ENCODE results near the gene ALDH16A1. TPM values are rescaled to one million over a fixed set of nuclear protein-coding genes. Genes with fewer than 3 reads are reported as not detected.

The ALDH16A1 gene
- total and polyA plus RNA-seq, 2 of the 4 experiments (the other 2 are of a cell fraction): 10.4 to 12.9 TPM

- no peak overlapping the region for H3K27ac ChIP-seq (ENCODE audit: insufficient read depth, low read length)
- ATAC-seq (ENCODE audit: low read depth): no peak
- in situ Hi-C loops (cut with MboI; ENCODE audit: low sequenced_read_pairs) (no loop called here), dilution Hi-C loops (cut with HindIII; ENCODE audit: low sequenced_read_pairs, unreplicated experiment) (no loop called here), intact Hi-C loops (cut with micrococcal nuclease) (no loop called here)
- no peak overlapping the region for H2AK9ac ChIP-seq (replicated peaks; ENCODE audit: low read depth, low read length, poor library complexity)
- DNase-seq: no peak
- H3K18ac ChIP-seq (ENCODE audit: low read depth, low read length): no peak overlapping the region
- no peak overlapping the region for H2BK5ac ChIP-seq (ENCODE audit: low read depth, low read length, poor library complexity, severe bottlenecking)
- H2AFZ ChIP-seq (replicated peaks; ENCODE audit: low read length, poor library complexity): no peak overlapping the region
- no peaks in the 10 kb centered on the region for H3K27me3 ChIP-seq (ENCODE audit: control insufficient read depth, insufficient read depth, low read length)
- H3K79me1 ChIP-seq (ENCODE audit: low read depth in 1 of 2, low read length in 2 of 2): no peaks in the 10 kb centered on the region
- BruUV-seq (replicated peaks): no TSS peak
- H3K9me3 ChIP-seq (ENCODE audit: control insufficient read depth, insufficient read depth, low read length): no peaks in the 10 kb centered on the region
- TF ChIP-seq BHLHE40 (IDR thresholded peaks at IDR 0.05; ENCODE audit: low read depth, low read length) (no peak), RCOR1 (IDR thresholded peaks at IDR 0.05; ENCODE audit: insufficient replicate concordance, low read length) (no peak), POLR2A (IDR thresholded peaks at IDR 0.05; ENCODE audit: low read depth, low read length) (no peak), RAD21 (IDR thresholded peaks at IDR 0.05; ENCODE audit: low read length) (no peak), RFX5 (IDR thresholded peaks at IDR 0.05; ENCODE audit: low read depth, low read length) (no peak)
- TF ChIP-seq, protein P1, sequence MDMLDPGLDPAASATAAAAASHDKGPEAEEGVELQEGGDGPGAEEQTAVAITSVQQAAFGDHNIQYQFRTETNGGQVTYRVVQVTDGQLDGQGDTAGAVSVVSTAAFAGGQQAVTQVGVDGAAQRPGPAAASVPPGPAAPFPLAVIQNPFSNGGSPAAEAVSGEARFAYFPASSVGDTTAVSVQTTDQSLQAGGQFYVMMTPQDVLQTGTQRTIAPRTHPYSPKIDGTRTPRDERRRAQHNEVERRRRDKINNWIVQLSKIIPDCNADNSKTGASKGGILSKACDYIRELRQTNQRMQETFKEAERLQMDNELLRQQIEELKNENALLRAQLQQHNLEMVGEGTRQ (IDR thresholded peaks at IDR 0.05; ENCODE audit: low read depth, low read length): no peak
- no peak overlapping the region for H3K14ac ChIP-seq (replicated peaks; ENCODE audit: low read depth, low read length)
- CTCF ChIA-PET: no interaction called here
- no CpG with 5 or more reads among the region's 3 CpGs for WGBS, 2 experiments (ENCODE audit: extremely low coverage in 2 of 2, insufficient read length in 1 of 2)
- POLR2A ChIA-PET (ENCODE audit: unreplicated experiment): no interaction called here
- no peak overlapping the region for H3K4me3 ChIP-seq (ENCODE audit: insufficient read depth, low read depth, low read length)
- peaks cover 10% of the 10 kb centered on the region for H3K36me3 ChIP-seq (ENCODE audit: control insufficient read depth, insufficient read depth, low read length)
- H3K23ac ChIP-seq (ENCODE audit: low read depth, low read length): no peak overlapping the region
- H4K5ac ChIP-seq (ENCODE audit: low read depth, low read length): no peak overlapping the region
- no peak overlapping the region for H2BK20ac ChIP-seq (ENCODE audit: low read depth, low read length)
- H4K91ac ChIP-seq (ENCODE audit: insufficient read depth, low read depth, low read length): no peak overlapping the region
- H2BK15ac ChIP-seq (ENCODE audit: low read depth, low read length): no peak overlapping the region
- no peak overlapping the region for H3K4ac ChIP-seq (ENCODE audit: low read depth, low read length)
- H3K9me1 ChIP-seq (ENCODE audit: insufficient read depth, low read length): peaks cover 2% of the 10 kb centered on the region; the same call in 1 of the 2 replicates
- no peak overlapping the region for H2BK120ac ChIP-seq (ENCODE audit: low read depth, low read length)
- no peaks in the 10 kb centered on the region for H4K20me1 ChIP-seq (ENCODE audit: insufficient read depth, low read length)
- no peak overlapping the region for H3K9ac ChIP-seq (ENCODE audit: low read depth, low read length)
- peaks cover 2% of the 10 kb centered on the region; the same call in 1 of the 2 replicates for H3K4me1 ChIP-seq (ENCODE audit: control insufficient read depth, insufficient read depth, low read length)
- no peak overlapping the region for H4K8ac ChIP-seq (ENCODE audit: low read depth in 2 of 2, low read length in 2 of 2)
- no peak overlapping the region for H2AK5ac ChIP-seq (ENCODE audit: low read depth, low read length)
- no peak overlapping the region for H3K4me2 ChIP-seq (ENCODE audit: low read depth, low read length)
- no peak overlapping the region for H3K56ac ChIP-seq (ENCODE audit: extremely low read depth, insufficient read depth, low read length)
Measured at GRCh38 chr19:49465371-49465770, 12.3 kb downstream of the ALDH16A1 start.

All from IMR-90 (cell line).